Natural killer cell (primary cell): ENCODE data around the gene OSM. TPM values are rescaled to one million over a fixed set of nuclear protein-coding genes. Genes with fewer than 3 reads are reported as not detected.

Experiments used
- ATAC-seq, 3 donors: fragments of 150-1000 bp in 2 of 3; fragments of 200-7000 bp in 1 of 3; cut with Tn5 transposase; 1 replicate in 1 of 3; 2 replicates in 2 of 3; pipeline ENCODE4 v1.10.0; 2021; ENCODE audit warnings: mild to moderate bottlenecking in 2 of 3, moderate library complexity in 2 of 3
- DNase-seq, 2 donors: peaks; one replicate each; pipeline versions ENCODE4 v3.0.0 to v3.0.0-alpha.2; 2013 to 2021; ENCODE audit warnings: mixed read lengths in 1 of 2
- H3K27ac ChIP-seq: one replicate; pipeline ENCODE4 v1.5.1; 2013; ENCODE audit warnings: mild to moderate bottlenecking, low read length
- H3K27me3 ChIP-seq: one replicate; pipeline ENCODE4 v1.6.1; 2013; ENCODE audit warnings: low read length; ENCODE audit not compliant: control insufficient read depth, insufficient read depth
- H3K36me3 ChIP-seq: one replicate; pipeline ENCODE4 v1.6.1; 2013; ENCODE audit warnings: low read length; ENCODE audit not compliant: control insufficient read depth, insufficient read depth
- H3K4me1 ChIP-seq: one replicate; pipeline ENCODE4 v1.6.1; 2013; ENCODE audit warnings: low read length; ENCODE audit not compliant: control insufficient read depth, insufficient read depth
- H3K4me3 ChIP-seq: one replicate; pipeline ENCODE4 v1.5.1; 2013; ENCODE audit warnings: low read length
- H3K9me3 ChIP-seq: one replicate; pipeline ENCODE4 v1.6.1; 2013; ENCODE audit warnings: low read length; ENCODE audit not compliant: control insufficient read depth, insufficient read depth
- H3K27ac Mint-ChIP-seq, 2 donors: one replicate each; pipeline ENCODE4 v1.8.0; 2022; ENCODE audit warnings: mild to moderate bottlenecking in 2 of 2, mixed read lengths in 2 of 2, moderate library complexity in 1 of 2
- H3K27me3 Mint-ChIP-seq, 2 donors: one replicate each; pipeline ENCODE4 v1.8.0; 2022; ENCODE audit warnings: low read depth in 2 of 2, mixed read lengths in 2 of 2
- H3K36me3 Mint-ChIP-seq: one replicate; pipeline ENCODE4 v1.8.0; 2022; ENCODE audit warnings: mixed read lengths
- H3K4me1 Mint-ChIP-seq, 2 donors: one replicate each; pipeline ENCODE4 v1.8.0; 2022; ENCODE audit warnings: mixed read lengths in 2 of 2
- H3K4me3 Mint-ChIP-seq: one replicate; pipeline ENCODE4 v1.8.0; 2022; ENCODE audit warnings: mild to moderate bottlenecking, moderate library complexity, mixed read lengths
- H3K9me3 Mint-ChIP-seq, 2 donors: one replicate each; pipeline ENCODE4 v1.8.0; 2022; ENCODE audit warnings: mixed read lengths in 2 of 2
- WGBS: methylation state at CpG from one replicate; pipeline ENCODE4 v1.1.7; 2013; ENCODE audit warnings: missing lambda C conversion rate; ENCODE audit not compliant: insufficient coverage; 5-methylcytosine and 5-hydroxymethylcytosine counted together
- intact Hi-C: fragments of 100-400 bp; cut with micrococcal nuclease; formaldehyde crosslinking; loops from one replicate; pipeline ENCODE4 v1.14.2; 2022
- total RNA-seq, 4 donors: library from RNA; stranded (reverse); fragments of 120-200 nt in 1 of 4; gene quantifications; one replicate each; pipeline versions ENCODE4 v1.2.3 to v1.2.4, GENCODE V29; 2013 to 2022
- TF ChIP-seq, protein P1 (sequence below): fragments of 200-600 bp; IDR thresholded peaks from one replicate; pipeline ENCODE4 v1.8.0; 2022; ENCODE audit warnings: antibody characterized with exemption

Gene OSM
- total RNA-seq, 3 donors from 2014 or later (not counting 1 experiment from before 2014, with no cell fraction given) = 17.4 to 142 (median 18.1) TPM

DNA sequence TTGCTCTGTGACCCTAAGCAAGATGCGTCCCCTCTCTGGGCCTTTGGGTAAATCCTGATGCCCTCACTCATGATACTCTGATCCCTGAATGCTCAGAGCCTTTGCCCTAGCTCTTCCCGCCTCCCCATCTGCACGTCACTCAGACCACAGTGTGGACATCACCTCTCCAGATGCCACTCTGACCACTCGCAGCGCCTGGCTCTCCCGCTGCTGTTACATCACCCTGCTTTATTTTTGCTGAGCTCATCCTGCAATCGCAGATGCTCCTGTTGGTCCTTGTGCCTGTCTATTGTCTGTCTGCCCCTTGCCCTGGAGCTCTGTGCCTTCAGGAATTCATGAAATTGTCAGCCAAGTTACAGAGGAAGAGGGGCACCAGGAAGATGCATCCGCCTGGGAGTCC is 5.5 kb downstream of the OSM start:
- no peaks in the 10 kb centered on the region for H3K27me3 ChIP-seq
- H3K27ac ChIP-seq = no peak overlapping the region
- Mint-ChIP-seq H3K36me3 (no peaks in the 10 kb centered on the region), H3K27me3 (peaks cover 0 to 3% of the 10 kb centered on the region in 2 donors), H3K9me3 (no peaks in the 10 kb centered on the region), H3K4me1 (peaks cover 16 to 32% of the 10 kb centered on the region in 2 donors), H3K27ac (no peak overlapping the region), H3K4me3 (no peak overlapping the region)
- peaks cover 44% of the 10 kb centered on the region for H3K4me1 ChIP-seq
- WGBS = 87% methylated on average over 8 of the region's 8 CpGs
- ATAC-seq (no peak), DNase-seq (no peak)
- no peaks in the 10 kb centered on the region for H3K9me3 ChIP-seq
- intact Hi-C loops = no loop called here
- TF ChIP-seq, protein P1, sequence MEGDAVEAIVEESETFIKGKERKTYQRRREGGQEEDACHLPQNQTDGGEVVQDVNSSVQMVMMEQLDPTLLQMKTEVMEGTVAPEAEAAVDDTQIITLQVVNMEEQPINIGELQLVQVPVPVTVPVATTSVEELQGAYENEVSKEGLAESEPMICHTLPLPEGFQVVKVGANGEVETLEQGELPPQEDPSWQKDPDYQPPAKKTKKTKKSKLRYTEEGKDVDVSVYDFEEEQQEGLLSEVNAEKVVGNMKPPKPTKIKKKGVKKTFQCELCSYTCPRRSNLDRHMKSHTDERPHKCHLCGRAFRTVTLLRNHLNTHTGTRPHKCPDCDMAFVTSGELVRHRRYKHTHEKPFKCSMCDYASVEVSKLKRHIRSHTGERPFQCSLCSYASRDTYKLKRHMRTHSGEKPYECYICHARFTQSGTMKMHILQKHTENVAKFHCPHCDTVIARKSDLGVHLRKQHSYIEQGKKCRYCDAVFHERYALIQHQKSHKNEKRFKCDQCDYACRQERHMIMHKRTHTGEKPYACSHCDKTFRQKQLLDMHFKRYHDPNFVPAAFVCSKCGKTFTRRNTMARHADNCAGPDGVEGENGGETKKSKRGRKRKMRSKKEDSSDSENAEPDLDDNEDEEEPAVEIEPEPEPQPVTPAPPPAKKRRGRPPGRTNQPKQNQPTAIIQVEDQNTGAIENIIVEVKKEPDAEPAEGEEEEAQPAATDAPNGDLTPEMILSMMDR = no peak
- H3K4me3 ChIP-seq = no peak overlapping the region
- H3K36me3 ChIP-seq = peaks cover 12% of the 10 kb centered on the region

DNA sequence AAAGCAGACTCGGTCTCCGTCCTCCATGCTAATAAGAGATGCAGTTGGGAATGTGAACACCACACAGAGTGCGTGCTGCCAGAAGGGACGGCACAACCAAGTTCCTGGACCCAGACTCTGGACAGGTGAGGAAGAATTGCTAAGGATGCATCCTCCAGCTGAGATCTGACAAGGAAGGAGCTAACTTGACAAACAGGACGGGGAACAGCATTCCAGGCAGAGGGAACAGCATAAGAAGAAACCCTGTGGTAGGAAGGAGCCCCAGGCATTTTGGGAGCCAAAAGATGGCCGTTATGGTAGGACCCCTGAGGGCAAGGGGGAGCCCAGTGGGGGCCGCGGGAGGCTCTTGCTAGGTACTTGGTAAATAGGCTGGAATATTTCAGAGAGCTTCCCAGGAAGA is 6.0 kb downstream of the OSM start:
- Mint-ChIP-seq H3K27ac (no peak overlapping the region), H3K4me1 (peaks cover 12 to 27% of the 10 kb centered on the region in 2 donors), H3K36me3 (no peaks in the 10 kb centered on the region), H3K4me3 (no peak overlapping the region), H3K9me3 (no peaks in the 10 kb centered on the region), H3K27me3 (peaks cover 0 to 3% of the 10 kb centered on the region in 2 donors)
- Histone ChIP-seq H3K27ac (no peak overlapping the region), H3K4me1 (peaks cover 42% of the 10 kb centered on the region), H3K9me3 (no peaks in the 10 kb centered on the region), H3K4me3 (no peak overlapping the region), H3K36me3 (peaks cover 12% of the 10 kb centered on the region), H3K27me3 (no peaks in the 10 kb centered on the region)
- DNase-seq (no peak), ATAC-seq (no peak)
- intact Hi-C loops = no loop called here
- 95% methylated on average over 8 of the region's 8 CpGs for WGBS
- TF ChIP-seq, protein P1 = no peak

GRCh38 chr22:30260276-30260675 is 6.4 kb downstream of the OSM start:
- H3K4me3 ChIP-seq = no peak overlapping the region
- H3K9me3 ChIP-seq = no peaks in the 10 kb centered on the region
- intact Hi-C loops = no loop called here
- ATAC-seq = no peak
- 87% methylated on average over 11 of the region's 11 CpGs for WGBS
- no peaks in the 10 kb centered on the region for H3K9me3 Mint-ChIP-seq
- H3K4me1 Mint-ChIP-seq = peaks cover 9 to 24% of the 10 kb centered on the region in 2 donors
- no peak overlapping the region for H3K27ac Mint-ChIP-seq
- no peak overlapping the region for H3K4me3 Mint-ChIP-seq
- peaks cover 38% of the 10 kb centered on the region for H3K4me1 ChIP-seq
- TF ChIP-seq, protein P1 = no peak
- peaks cover 0 to 3% of the 10 kb centered on the region in 2 donors for H3K27me3 Mint-ChIP-seq
- no peak overlapping the region for H3K27ac ChIP-seq
- no peak for DNase-seq
- no peaks in the 10 kb centered on the region for H3K36me3 Mint-ChIP-seq
- peaks cover 12% of the 10 kb centered on the region for H3K36me3 ChIP-seq
- H3K27me3 ChIP-seq = no peaks in the 10 kb centered on the region

DNA sequence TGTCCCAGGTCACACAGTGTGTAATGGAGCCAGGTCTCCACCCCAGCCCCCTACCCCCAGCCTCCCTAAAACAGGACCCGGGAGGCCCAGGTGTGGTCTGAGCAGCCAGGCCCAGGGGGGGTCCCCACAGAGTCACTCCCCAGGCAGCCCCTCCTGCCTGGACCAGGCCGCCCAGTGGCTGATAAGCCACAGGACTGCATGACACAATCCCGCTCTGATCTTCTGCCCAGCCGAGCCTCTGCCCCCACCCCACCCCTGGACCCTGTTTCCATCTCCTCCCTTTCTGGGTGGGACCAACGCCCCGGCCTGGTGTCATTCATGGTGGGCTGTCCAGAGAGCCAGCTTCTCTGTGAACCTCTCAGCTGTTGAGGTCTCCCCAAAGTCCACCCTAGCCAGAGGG is 12.3 kb downstream of the OSM start:
- Mint-ChIP-seq H3K27me3 (peaks cover 0 to 3% of the 10 kb centered on the region in 2 donors), H3K36me3 (no peaks in the 10 kb centered on the region), H3K4me1 (peaks cover 0 to 8% of the 10 kb centered on the region in 2 donors), H3K4me3 (no peak overlapping the region), H3K27ac (no peak overlapping the region), H3K9me3 (no peaks in the 10 kb centered on the region)
- 84% methylated on average over 6 of the region's 6 CpGs for WGBS
- no peaks in the 10 kb centered on the region for H3K36me3 ChIP-seq
- no peak for ATAC-seq
- no peaks in the 10 kb centered on the region for H3K9me3 ChIP-seq
- DNase-seq = no peak
- H3K27me3 ChIP-seq = no peaks in the 10 kb centered on the region
- TF ChIP-seq, protein P1 = no peak
- intact Hi-C loops = no loop called here
- H3K27ac ChIP-seq = no peak overlapping the region
- H3K4me1 ChIP-seq = peaks cover 45% of the 10 kb centered on the region
- H3K4me3 ChIP-seq = no peak overlapping the region
